Mesenchymal stem cell (in vitro differentiated cells and primary cell): Measurements from ENCODE around the gene ATP9A.
A peak's percentile ranks its signal among the peaks of the same experiment; 100 is the strongest.

Experiments used
- DNase-seq: peaks from one replicate; pipeline ENCODE4 v3.0.0-alpha.2; 2013
- H2AFZ ChIP-seq: one replicate; pipeline ENCODE4 v1.6.1; 2013; ENCODE audit warnings: low read depth, mild to moderate bottlenecking, control low read depth, inconsistent platforms, low read length, moderate library complexity
- H2AK5ac ChIP-seq: 2 replicates; pipeline ENCODE4 v1.6.1; 2013; ENCODE audit warnings: low read length, moderate library complexity, mild to moderate bottlenecking, inconsistent platforms; ENCODE audit not compliant: severe bottlenecking
- H2BK120ac ChIP-seq: one replicate; pipeline ENCODE4 v1.6.1; 2013; ENCODE audit warnings: low read depth, mild to moderate bottlenecking, inconsistent platforms, low read length, moderate library complexity
- H2BK12ac ChIP-seq, 2 experiments: one replicate each; pipeline ENCODE4 v1.6.1; 2013; ENCODE audit warnings: inconsistent platforms in 2 of 2, low read length in 2 of 2, mild to moderate bottlenecking in 2 of 2, moderate library complexity in 2 of 2, control low read depth in 1 of 2
- H2BK15ac ChIP-seq: one replicate; pipeline ENCODE4 v1.6.1; 2013; ENCODE audit warnings: mild to moderate bottlenecking, low read depth, inconsistent platforms; ENCODE audit not compliant: poor library complexity, severe bottlenecking
- H2BK5ac ChIP-seq: 2 replicates; pipeline ENCODE4 v1.6.1; 2013; ENCODE audit warnings: low read depth, mild to moderate bottlenecking, low read length, control low read depth, inconsistent platforms; ENCODE audit not compliant: poor library complexity, severe bottlenecking
- H3K14ac ChIP-seq, 2 experiments: one replicate each; pipeline ENCODE4 v1.6.1; 2013; ENCODE audit warnings: inconsistent platforms in 2 of 2, low read length in 2 of 2, control low read depth in 1 of 2, mild to moderate bottlenecking in 1 of 2, moderate library complexity in 1 of 2
- H3K18ac ChIP-seq, 2 experiments: one replicate each; pipeline ENCODE4 v1.6.1; 2013; ENCODE audit warnings: inconsistent platforms in 2 of 2, low read length in 2 of 2, control low read depth in 1 of 2, low read depth in 1 of 2, mild to moderate bottlenecking in 1 of 2
- H3K23ac ChIP-seq, 2 experiments: one replicate each; pipeline ENCODE4 v1.6.1; 2013; ENCODE audit warnings: inconsistent platforms in 2 of 2, low read length in 2 of 2, mild to moderate bottlenecking in 2 of 2, moderate library complexity in 2 of 2, control low read depth in 1 of 2
- H3K27ac ChIP-seq: 2 replicates; pipeline ENCODE4 v1.5.1; 2013; ENCODE audit warnings: mild to moderate bottlenecking, moderate library complexity, low read length, control low read depth, inconsistent platforms; ENCODE audit not compliant: poor library complexity, severe bottlenecking
- H3K27me3 ChIP-seq, 2 experiments: 2 replicates each; pipeline versions ENCODE4 v1.6.1 to v1.7.0; 2013; ENCODE audit warnings: low read length in 2 of 2, mild to moderate bottlenecking in 2 of 2, moderate library complexity in 2 of 2, control low read depth in 1 of 2, inconsistent platforms in 1 of 2; ENCODE audit not compliant: control insufficient read depth in 1 of 2, insufficient read depth in 1 of 2
- H3K36me3 ChIP-seq, 2 experiments: 2 replicates each; pipeline versions ENCODE4 v1.6.1 to v1.7.0; 2013; ENCODE audit warnings: low read length in 2 of 2, control low read depth in 1 of 2, inconsistent platforms in 1 of 2, low read depth in 1 of 2, mild to moderate bottlenecking in 1 of 2; ENCODE audit not compliant: insufficient read depth in 2 of 2, control insufficient read depth in 1 of 2
- H3K4ac ChIP-seq, 2 experiments: one replicate each; pipeline ENCODE4 v1.6.1; 2013; ENCODE audit warnings: inconsistent platforms in 2 of 2, low read length in 2 of 2, mild to moderate bottlenecking in 2 of 2, moderate library complexity in 2 of 2, control low read depth in 1 of 2, low read depth in 1 of 2
- H3K4me1 ChIP-seq: 2 replicates; pipeline ENCODE4 v1.6.1; 2013; ENCODE audit warnings: low read depth, low read length, control low read depth; ENCODE audit not compliant: control insufficient read depth, insufficient read depth
- H3K4me2 ChIP-seq: 2 replicates; pipeline ENCODE4 v1.6.1; 2013; ENCODE audit warnings: low read length, mild to moderate bottlenecking, inconsistent platforms; ENCODE audit not compliant: poor library complexity, severe bottlenecking
- H3K4me3 ChIP-seq, 2 experiments: 2 replicates each; pipeline versions ENCODE4 v1.5.1 to v1.7.0; 2013; ENCODE audit warnings: low read length in 2 of 2, mild to moderate bottlenecking in 2 of 2, control low read depth in 1 of 2, low read depth in 1 of 2; ENCODE audit not compliant: insufficient read depth in 1 of 2
- H3K79me1 ChIP-seq: replicated peaks from 2 replicates; pipeline ENCODE4 v1.6.1; 2013; ENCODE audit warnings: mild to moderate bottlenecking, control low read depth, low read length, inconsistent platforms; ENCODE audit not compliant: poor library complexity, severe bottlenecking
- H3K9ac ChIP-seq: 2 replicates; pipeline ENCODE4 v1.7.0; 2013; ENCODE audit warnings: mild to moderate bottlenecking, low read length, moderate library complexity
- H3K9me3 ChIP-seq: 2 replicates; pipeline ENCODE4 v1.7.0; 2013; ENCODE audit warnings: mild to moderate bottlenecking, low read length; ENCODE audit not compliant: control insufficient read depth
- H4K8ac ChIP-seq: one replicate; pipeline ENCODE4 v1.6.1; 2013; ENCODE audit warnings: inconsistent platforms, mild to moderate bottlenecking, low read length, moderate library complexity
- H4K91ac ChIP-seq: one replicate; pipeline ENCODE4 v1.6.1; 2013; ENCODE audit warnings: mild to moderate bottlenecking, low read length, inconsistent platforms
- WGBS: methylation state at CpG from one replicate; pipeline ENCODE4 v1.1.7; 2013; ENCODE audit warnings: mixed read lengths; 5-methylcytosine and 5-hydroxymethylcytosine counted together

ATP9A gene

DNA sequence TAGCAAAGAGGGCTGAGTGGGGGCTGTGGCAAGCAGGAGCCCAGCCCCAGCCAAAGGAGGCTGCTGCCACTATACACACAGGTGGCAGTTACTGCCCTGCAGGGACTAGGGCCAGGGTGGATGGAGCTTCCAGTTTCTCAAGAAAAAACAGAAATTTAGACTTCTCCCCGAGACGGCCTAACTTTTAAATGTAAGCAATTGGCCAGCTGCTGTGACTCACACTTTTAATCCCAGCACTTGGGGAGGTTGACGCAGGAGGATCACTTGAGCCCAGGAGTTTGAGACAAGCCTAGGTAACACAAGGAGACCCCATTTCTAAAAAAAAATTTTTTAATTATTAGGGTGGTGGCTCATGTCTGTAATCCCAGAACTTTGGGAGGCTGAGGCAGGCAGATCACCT is 127.4 kb downstream of the ATP9A start:
- Histone ChIP-seq H2AK5ac (no peak overlapping the region), H3K79me1 (no peaks in the 10 kb centered on the region), H3K9ac (no peak overlapping the region)

GRCh38 chr20:51639206-51639832 is 128.9 kb downstream of the ATP9A start:
- H3K18ac ChIP-seq = peak overlapping the region in 1 of 2 experiments; percentile 69
- DNase-seq = peak; percentile 71
- H3K36me3 ChIP-seq = peaks cover 13 to 34% of the 10 kb centered on the region in 2 experiments
- H2BK12ac ChIP-seq = peak overlapping the region in 1 of 2 experiments; percentile 59
- H3K9ac ChIP-seq = peak overlapping the region; percentile 4
- peak overlapping the region in 1 of 2 experiments; percentile 15 for H3K4ac ChIP-seq
- no peak overlapping the region for H3K4me2 ChIP-seq
- no peak overlapping the region for H4K91ac ChIP-seq
- H3K9me3 ChIP-seq = no peaks in the 10 kb centered on the region
- H3K4me3 ChIP-seq = no peak overlapping the region
- no peaks in the 10 kb centered on the region for H3K79me1 ChIP-seq
- H4K8ac ChIP-seq = peak overlapping the region; percentile 16
- no peak overlapping the region for H2AFZ ChIP-seq
- no peak overlapping the region for H2BK15ac ChIP-seq
- H2BK5ac ChIP-seq = no peak overlapping the region
- no peak overlapping the region for H3K23ac ChIP-seq
- no peaks in the 10 kb centered on the region for H3K4me1 ChIP-seq
- 27% methylated on average over 12 of the region's 12 CpGs for WGBS
- no peak overlapping the region for H2BK120ac ChIP-seq
- H3K14ac ChIP-seq = no peak overlapping the region
- H3K27ac ChIP-seq = no peak overlapping the region
- H3K27me3 ChIP-seq = no peaks in the 10 kb centered on the region
- no peak overlapping the region for H2AK5ac ChIP-seq

More for the DNA sequence above, 127.4 kb downstream of the ATP9A start:
- no peaks in the 10 kb centered on the region for H3K4me1 ChIP-seq
- no peak overlapping the region for H2AFZ ChIP-seq
- peaks cover 13 to 31% of the 10 kb centered on the region in 2 experiments for H3K36me3 ChIP-seq
- no peaks in the 10 kb centered on the region for H3K9me3 ChIP-seq
- peak overlapping the region; percentile 5 for H4K8ac ChIP-seq
- 22% methylated on average over 2 of the region's 3 CpGs for WGBS
- H3K4me3 ChIP-seq = no peak overlapping the region
- H3K4me2 ChIP-seq = no peak overlapping the region
- no peak overlapping the region for H4K91ac ChIP-seq
- H2BK15ac ChIP-seq = no peak overlapping the region
- no peaks in the 10 kb centered on the region for H3K27me3 ChIP-seq
- H2BK5ac ChIP-seq = no peak overlapping the region
- H3K14ac ChIP-seq = peak overlapping the region in 1 of 2 experiments; percentile 81
- no peak overlapping the region for H3K23ac ChIP-seq
- H3K27ac ChIP-seq = no peak overlapping the region
- no peak overlapping the region for H2BK120ac ChIP-seq
- H3K18ac ChIP-seq = peak overlapping the region in 1 of 2 experiments; percentile 37
- H2BK12ac ChIP-seq = peak overlapping the region in 1 of 2 experiments; percentile 65
- peak; percentile 79 for DNase-seq
- H3K4ac ChIP-seq = no peak overlapping the region

DNA sequence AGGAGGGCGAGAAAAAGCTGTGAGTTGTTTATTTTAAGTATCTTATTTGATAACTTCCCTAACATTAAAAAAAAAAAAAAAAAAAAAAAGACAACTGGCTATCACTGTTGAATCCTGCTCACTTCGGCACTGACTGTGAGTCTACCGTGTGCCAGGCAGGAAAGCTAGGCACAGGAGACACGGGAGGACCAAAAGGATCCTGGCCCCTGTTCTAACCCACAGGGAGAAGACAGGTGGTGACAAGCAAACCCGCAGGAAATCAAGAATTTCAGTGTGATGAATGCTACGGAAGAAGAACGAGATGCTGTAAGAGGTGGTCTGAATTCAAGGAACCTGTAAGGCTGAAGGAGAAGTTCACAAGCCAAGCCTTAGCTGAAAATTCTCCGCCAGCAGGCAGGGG is 130.9 kb downstream of the ATP9A start:
- Histone ChIP-seq H3K23ac (no peak overlapping the region), H3K4me1 (no peaks in the 10 kb centered on the region), H2AK5ac (no peak overlapping the region), H4K91ac (no peak overlapping the region), H3K4me2 (no peak overlapping the region), H2BK5ac (no peak overlapping the region), H3K9me3 (no peaks in the 10 kb centered on the region), H3K79me1 (no peaks in the 10 kb centered on the region), H4K8ac (no peak overlapping the region), H3K27ac (no peak overlapping the region), H3K4me3 (no peak overlapping the region), H3K18ac (no peak overlapping the region), H3K36me3 (peaks cover 13 to 40% of the 10 kb centered on the region in 2 experiments), H3K27me3 (no peaks in the 10 kb centered on the region), H2BK15ac (no peak overlapping the region), H3K14ac (no peak overlapping the region), H3K4ac (no peak overlapping the region), H2BK12ac (no peak overlapping the region), H2AFZ (no peak overlapping the region), H2BK120ac (no peak overlapping the region), H3K9ac (no peak overlapping the region)
- DNase-seq = no peak
- WGBS = 98% methylated on average over 6 of the region's 8 CpGs

DNA sequence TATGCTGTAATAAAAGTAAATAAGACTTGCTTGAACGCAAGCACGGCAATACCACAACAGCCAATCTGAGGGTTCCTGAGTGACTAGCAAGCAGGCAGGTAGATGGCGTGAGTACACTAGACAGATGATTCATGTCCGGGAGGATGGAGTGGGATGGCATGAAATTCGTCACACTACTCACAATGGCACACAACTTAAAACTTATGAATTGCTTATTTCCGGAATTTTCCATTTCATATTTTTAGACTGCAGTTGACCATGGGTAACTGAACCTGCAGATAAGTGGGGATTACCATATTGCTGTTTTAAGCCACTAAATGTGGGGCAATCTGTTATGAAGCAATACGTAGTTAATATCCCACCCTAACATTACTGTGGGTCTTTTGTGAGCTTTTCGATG is 132.1 kb downstream of the ATP9A start:
- Histone ChIP-seq H3K36me3 (peaks cover 13 to 40% of the 10 kb centered on the region in 2 experiments), H4K8ac (no peak overlapping the region), H2BK5ac (no peak overlapping the region), H3K4me2 (no peak overlapping the region), H3K27ac (no peak overlapping the region), H3K18ac (no peak overlapping the region), H2BK15ac (no peak overlapping the region), H3K4me3 (no peak overlapping the region), H3K9me3 (no peaks in the 10 kb centered on the region), H3K79me1 (no peaks in the 10 kb centered on the region), H2BK12ac (no peak overlapping the region), H2BK120ac (no peak overlapping the region), H3K4ac (no peak overlapping the region), H3K4me1 (peaks cover 5% of the 10 kb centered on the region), H3K27me3 (no peaks in the 10 kb centered on the region), H4K91ac (no peak overlapping the region), H3K9ac (no peak overlapping the region), H3K14ac (no peak overlapping the region), H2AFZ (no peak overlapping the region), H2AK5ac (no peak overlapping the region), H3K23ac (no peak overlapping the region)
- no peak for DNase-seq
- 95% methylated on average over 6 of the region's 8 CpGs for WGBS
